ENCODE data around the gene GRIN3B. TPM values are rescaled to one million over a fixed set of nuclear protein-coding genes. Genes with fewer than 3 reads are reported as not detected.

Gene GRIN3B
- total RNA-seq, 2 donors from 2014 or later: not detected

- no peaks in the 10 kb centered on the region for H3K36me3 ChIP-seq
- no peaks in the 10 kb centered on the region for H3K9me3 ChIP-seq
- intact Hi-C loops (cut with DNase I): loop anchor here (10.0 kb wide), 1 partner anchor 205 kb away; no protein-coding TSS in a partner anchor
- H3K4me3 ChIP-seq: no peak overlapping the region
- TF ChIP-seq CTCF (IDR thresholded peaks at IDR 0.05): no peak
- no peak for DNase-seq
- no peak overlapping the region for H3K9ac ChIP-seq (ENCODE audit: low read depth in 2 of 2, low read length in 2 of 2)
- no peak overlapping the region for H3K27ac ChIP-seq
- H3K4me1 ChIP-seq: no peaks in the 10 kb centered on the region
- H3K27me3 ChIP-seq: no peaks in the 10 kb centered on the region
Observed at GRCh38 chr19:979318-979741, 20.9 kb upstream of the GRIN3B start.

DNA sequence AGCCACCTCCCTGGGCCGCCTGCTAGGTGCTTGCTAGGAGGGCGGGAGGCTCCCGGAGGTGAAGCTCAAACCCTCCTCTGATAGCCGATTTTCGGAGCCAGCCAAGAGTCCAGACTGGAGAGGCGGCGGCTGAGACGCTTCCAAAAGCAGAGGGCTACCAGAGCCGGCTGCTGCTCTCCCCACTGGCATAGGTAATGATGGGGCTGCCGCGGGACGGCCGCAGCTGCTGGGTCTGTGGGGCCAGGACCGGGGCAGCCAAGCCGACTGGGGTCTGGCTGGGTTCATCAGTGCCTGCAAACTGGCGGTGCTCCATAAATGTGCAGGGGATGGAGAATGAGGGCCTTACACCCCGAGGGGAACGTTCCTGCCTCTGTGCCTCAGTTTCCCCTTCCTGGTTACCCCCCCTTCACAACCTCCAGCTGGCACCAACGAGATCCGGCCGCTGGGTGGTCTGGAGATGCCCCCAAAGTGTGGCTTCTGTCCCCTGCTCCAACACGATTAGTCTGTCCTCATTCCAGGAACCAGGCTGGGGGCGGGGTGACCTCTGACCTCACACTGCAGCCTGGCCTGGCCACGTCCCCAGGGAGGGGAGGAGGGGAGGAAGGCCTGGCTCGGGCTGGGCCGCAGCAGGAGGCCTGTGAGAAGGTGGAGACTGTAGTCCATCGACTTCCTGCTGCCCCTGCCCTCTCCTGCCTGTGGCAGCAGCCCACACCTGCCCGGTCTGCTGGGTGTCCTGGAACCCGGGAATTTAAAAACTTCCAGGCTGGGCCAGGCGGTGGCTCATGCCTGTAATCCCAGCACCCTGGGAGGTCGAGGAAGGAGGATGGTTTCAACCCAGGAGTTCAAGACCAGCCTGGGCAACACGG, 19.9 kb upstream of the GRIN3B start:
- TF ChIP-seq CTCF (IDR thresholded peaks at IDR 0.05): no peak
- intact Hi-C loops (cut with DNase I): loop anchor here (10.0 kb wide), 1 partner anchor 116 kb away; no protein-coding TSS in a partner anchor
- no peak overlapping the region for H3K27ac ChIP-seq
- no peaks in the 10 kb centered on the region for H3K9me3 ChIP-seq
- H3K36me3 ChIP-seq: no peaks in the 10 kb centered on the region
- DNase-seq: no peak
- no peak overlapping the region for H3K9ac ChIP-seq (ENCODE audit: low read depth in 2 of 2, low read length in 2 of 2)
- H3K27me3 ChIP-seq: no peaks in the 10 kb centered on the region
- no peaks in the 10 kb centered on the region for H3K4me1 ChIP-seq
- no peak overlapping the region for H3K4me3 ChIP-seq

DNA sequence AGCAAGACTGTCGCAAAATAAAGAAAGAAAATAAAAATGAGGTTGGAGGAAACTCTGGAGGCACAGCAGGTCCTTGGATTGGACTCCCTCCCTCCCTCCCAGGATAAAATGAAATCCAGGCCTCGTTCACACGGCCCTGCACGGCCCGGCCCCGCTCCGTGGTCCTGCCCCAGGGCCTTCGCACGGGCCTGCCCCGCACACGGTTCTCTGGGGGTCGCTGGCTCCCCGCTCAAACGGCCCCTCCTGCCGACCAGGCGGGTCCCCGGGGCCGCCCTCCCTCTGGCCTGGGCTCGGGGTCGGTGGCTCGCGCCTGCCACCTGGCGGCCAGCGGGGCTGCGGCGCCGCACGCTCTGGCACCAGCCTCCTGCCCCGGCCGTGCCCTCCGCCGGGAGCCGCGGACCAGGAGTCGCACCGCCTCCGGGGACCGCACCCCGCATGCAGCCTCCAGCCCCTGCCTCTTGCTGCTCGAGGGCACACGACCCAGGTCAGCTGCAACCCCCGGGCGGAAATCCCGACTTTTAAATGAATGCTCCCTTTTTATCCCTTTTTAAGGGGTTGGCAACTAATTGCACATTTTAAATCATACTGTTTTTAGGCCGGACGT, 17.6 kb upstream of the GRIN3B start:
- intact Hi-C loops (cut with DNase I): loop anchor here (1.0 to 10.0 kb wide), 2 partner anchors 61 to 118 kb away; no protein-coding TSS in a partner anchor
- Histone ChIP-seq H3K9ac (ENCODE audit: low read depth in 2 of 2, low read length in 2 of 2) (peak overlapping the region in 1 of 2 donors; percentile 43), H3K27ac (no peak overlapping the region), H3K4me1 (no peaks in the 10 kb centered on the region), H3K4me3 (peak overlapping the region; percentile 38), H3K36me3 (no peaks in the 10 kb centered on the region), H3K27me3 (no peaks in the 10 kb centered on the region), H3K9me3 (no peaks in the 10 kb centered on the region)
- peak; percentile 77 for DNase-seq
- peak; percentile 88 for TF ChIP-seq CTCF (IDR thresholded peaks at IDR 0.05)

DNA sequence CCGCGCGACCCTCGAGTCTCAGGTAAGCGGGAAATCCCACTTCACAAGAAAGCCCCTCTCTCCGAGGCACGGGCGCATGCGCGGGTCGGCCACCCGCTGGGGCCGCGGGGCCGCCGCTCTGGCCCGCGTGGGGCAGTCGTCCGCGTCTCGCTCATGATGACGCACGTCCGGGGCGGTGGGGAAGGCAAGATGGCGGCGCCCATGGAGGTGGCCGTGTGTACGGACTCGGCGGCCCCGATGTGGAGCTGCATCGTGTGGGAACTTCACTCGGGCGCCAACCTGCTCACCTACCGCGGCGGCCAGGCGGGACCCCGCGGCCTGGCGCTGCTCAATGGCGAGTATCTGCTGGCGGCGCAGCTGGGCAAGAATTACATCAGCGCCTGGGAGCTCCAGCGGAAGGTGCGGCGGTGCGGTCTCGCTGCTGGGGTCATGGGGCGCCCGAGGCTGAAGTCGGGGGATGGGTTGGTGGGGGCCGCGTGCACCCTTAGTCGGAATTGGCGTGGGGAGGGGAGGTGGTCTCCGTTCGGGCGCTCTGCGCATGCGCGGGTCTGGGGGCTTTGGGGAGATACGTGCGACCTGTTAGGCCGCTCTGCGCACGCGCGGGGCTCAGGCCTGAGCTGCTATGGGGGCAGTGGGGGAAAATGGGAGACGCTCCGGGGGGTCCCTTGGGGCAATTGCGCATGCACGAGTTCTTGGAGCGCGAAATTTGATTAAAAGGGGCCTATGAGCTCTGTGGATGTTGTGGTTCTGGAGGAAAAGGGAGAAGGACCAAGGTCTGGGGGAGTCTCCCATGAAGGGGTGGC, 15.9 kb upstream of the GRIN3B start, which contains the start of gene WDR18:
Gene WDR18 (plus strand): TSS at position 181 of the 803 bp plus-strand sequence. CDS start 9 bp downstream, at position 190.
- Histone ChIP-seq H3K27me3 (no peaks in the 10 kb centered on the region), H3K9me3 (no peaks in the 10 kb centered on the region), H3K36me3 (no peaks in the 10 kb centered on the region), H3K4me1 (no peaks in the 10 kb centered on the region), H3K9ac (ENCODE audit: low read depth in 2 of 2, low read length in 2 of 2) (peak within 1 kb of the TSS; percentile 84 to 90), H3K27ac (peak within 1 kb of the TSS; percentile 57), H3K4me3 (peak within 1 kb of the TSS; percentile 86)
- intact Hi-C loops (cut with DNase I): loop anchor here (10.0 kb wide), 1 partner anchor 120 kb away; no protein-coding TSS in a partner anchor
- no peak for TF ChIP-seq CTCF (IDR thresholded peaks at IDR 0.05)
- peak; percentile 94 for DNase-seq

DNA sequence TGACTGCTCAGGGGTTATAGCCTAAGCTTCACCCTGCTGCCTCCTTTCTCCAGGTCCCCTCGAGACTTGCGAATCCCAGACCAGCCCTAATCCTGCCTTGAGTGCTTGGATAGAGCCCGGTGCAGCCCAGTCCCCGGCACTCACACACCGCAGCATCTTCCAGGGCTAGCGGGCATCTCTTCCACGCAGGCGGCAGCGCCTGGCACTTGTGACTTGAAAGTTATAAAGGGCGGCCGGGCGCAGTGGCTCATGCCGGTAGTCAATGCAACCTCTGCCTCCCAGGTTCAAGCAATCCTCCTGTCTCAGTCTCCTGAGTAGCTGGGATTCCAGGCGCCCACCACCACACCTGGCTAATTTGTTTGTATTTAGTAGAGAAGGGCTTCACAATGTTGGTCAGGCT, 14.1 kb upstream of the GRIN3B start:
- Histone ChIP-seq H3K4me3 (no peak overlapping the region), H3K27ac (no peak overlapping the region), H3K27me3 (no peaks in the 10 kb centered on the region), H3K9me3 (no peaks in the 10 kb centered on the region), H3K4me1 (no peaks in the 10 kb centered on the region), H3K36me3 (no peaks in the 10 kb centered on the region), H3K9ac (ENCODE audit: low read depth in 2 of 2, low read length in 2 of 2) (no peak overlapping the region)
- TF ChIP-seq CTCF (IDR thresholded peaks at IDR 0.05): no peak
- intact Hi-C loops (cut with DNase I): loop anchor here (10.0 kb wide), 1 partner anchor 121 kb away; no protein-coding TSS in a partner anchor
- DNase-seq: no peak

Data from colonic mucosa (tissue), 4 donors.